ENCODE data around the gene SLC44A2. TPM values are rescaled to one million over a fixed set of nuclear protein-coding genes. Genes with fewer than 3 reads are reported as not detected.
A peak's percentile ranks its signal among the peaks of the same experiment; 100 is the strongest.

Gene SLC44A2
- polyA plus RNA-seq, 1 donor (not counting 4 experiments of a cell fraction or from before 2014, with no cell fraction given) = 94.7 TPM

DNA sequence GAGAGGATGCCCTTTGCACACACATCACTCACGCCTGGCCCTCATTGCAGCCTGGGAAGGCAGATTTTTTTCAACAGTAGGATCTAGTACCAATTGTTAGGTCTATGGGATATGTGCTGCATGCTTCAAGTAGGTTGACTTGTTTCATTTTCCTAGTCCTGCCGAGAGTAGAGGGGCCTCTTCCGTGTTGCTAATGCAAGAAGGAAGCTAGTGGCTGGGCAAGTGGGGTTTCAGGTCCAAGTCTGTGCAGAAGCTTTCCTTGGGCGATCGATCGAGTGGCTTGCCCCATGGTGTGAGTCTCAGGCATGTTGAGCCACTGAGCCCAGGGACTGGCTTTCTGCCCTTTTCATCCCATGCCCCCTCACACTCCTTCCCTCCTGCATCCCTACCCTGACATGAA is 42.5 kb downstream of the SLC44A2 start:
- TF ChIP-seq CTCF (optimal IDR thresholded peaks at IDR 0.05 in 1 of 3, IDR thresholded peaks at IDR 0.05 in 1 of 3, conservative IDR thresholded peaks at IDR 0.05 in 1 of 3; ENCODE audit: extremely low read depth in 1 of 3, insufficient read depth in 2 of 3, low read length in 3 of 3) = no peak
- no peak for TF ChIP-seq EZH2 (IDR thresholded peaks at IDR 0.05; ENCODE audit: low read length)
- DNase-seq (ENCODE audit: low read depth, low spot score) = no peak
- H3K4me2 ChIP-seq (ENCODE audit: control insufficient read depth, extremely low read depth, insufficient read depth, low read depth, low read length) = no peak overlapping the region

DNA sequence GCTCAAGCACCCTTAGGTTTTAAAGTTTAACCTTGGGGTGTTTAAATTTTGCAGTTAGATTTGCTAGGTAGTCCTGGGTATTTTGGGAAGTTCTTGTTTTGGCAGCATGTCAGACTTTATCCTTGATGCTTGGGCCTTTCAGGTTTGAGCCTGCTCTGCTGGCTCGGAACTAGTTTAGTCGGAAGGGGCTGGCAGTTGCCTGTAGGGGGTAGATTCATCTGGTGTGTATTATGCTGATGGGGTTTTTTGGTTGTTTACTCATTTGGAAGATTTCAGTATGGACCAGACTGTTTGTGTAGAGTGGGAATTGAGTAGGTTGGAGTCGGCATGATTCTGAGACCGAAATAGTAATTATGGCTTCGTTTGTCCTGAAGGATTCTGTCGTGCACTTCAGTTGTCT is 43.9 kb downstream of the SLC44A2 start:
- TF ChIP-seq EZH2 (IDR thresholded peaks at IDR 0.05; ENCODE audit: low read length) (no peak), CTCF (optimal IDR thresholded peaks at IDR 0.05 in 1 of 3, IDR thresholded peaks at IDR 0.05 in 1 of 3, conservative IDR thresholded peaks at IDR 0.05 in 1 of 3; ENCODE audit: extremely low read depth in 1 of 3, insufficient read depth in 2 of 3, low read length in 3 of 3) (no peak)
- H3K4me2 ChIP-seq (ENCODE audit: control insufficient read depth, extremely low read depth, insufficient read depth, low read depth, low read length) = peak overlapping the region; percentile 49
- peaks cover 93% of the 10 kb centered on the region for H3K79me2 ChIP-seq (ENCODE audit: control insufficient read depth, insufficient read depth, low read length)
- H3K9ac ChIP-seq (ENCODE audit: control insufficient read depth, extremely low read depth, insufficient read depth, low read length) = peak overlapping the region; percentile 18
- no peaks in the 10 kb centered on the region for H3K27me3 ChIP-seq (ENCODE audit: control insufficient read depth, extremely low read depth, insufficient read depth, low read length)
- H3K4me1 ChIP-seq (ENCODE audit: control insufficient read depth, extremely low read depth, insufficient read depth, low read length) = peaks cover 9% of the 10 kb centered on the region
- H3K36me3 ChIP-seq (ENCODE audit: control insufficient read depth in 2 of 2, extremely low read depth in 1 of 2, insufficient read depth in 2 of 2, low read length in 2 of 2) = peaks cover 14 to 43% of the 10 kb centered on the region in 2 experiments
- H4K20me1 ChIP-seq (ENCODE audit: control insufficient read depth, extremely low read depth, insufficient read depth, low read length) = peaks cover 62% of the 10 kb centered on the region
- peaks cover 3% of the 10 kb centered on the region for H3K9me1 ChIP-seq (ENCODE audit: control insufficient read depth, extremely low read depth, insufficient read depth, low read length)
- dilution Hi-C loops (cut with MboI; ENCODE audit: extremely low pct_ligation_motif_present, low sequenced_read_pairs) = no loop called here
- H3K4me3 ChIP-seq (ENCODE audit: control insufficient read depth in 2 of 3, extremely low read depth in 1 of 3, insufficient read depth in 2 of 3, low read depth in 1 of 3, low read length in 3 of 3) = no peak overlapping the region
- FAIRE-seq (peak; percentile 69), DNase-seq (ENCODE audit: low read depth, low spot score) (no peak)
- peak overlapping the region; percentile 59 for H3K27ac ChIP-seq (ENCODE audit: control insufficient read depth, insufficient read depth, low read length)
- H2AFZ ChIP-seq (ENCODE audit: control insufficient read depth, low read length) = no peak overlapping the region
- H3K9me3 ChIP-seq (ENCODE audit: control insufficient read depth, low read depth, low read length) = no peaks in the 10 kb centered on the region

More for the DNA sequence above, 42.5 kb downstream of the SLC44A2 start:
- no peaks in the 10 kb centered on the region for H3K9me3 ChIP-seq (ENCODE audit: control insufficient read depth, low read depth, low read length)
- no peaks in the 10 kb centered on the region for H3K27me3 ChIP-seq (ENCODE audit: control insufficient read depth, extremely low read depth, insufficient read depth, low read length)
- peaks cover 97% of the 10 kb centered on the region for H3K79me2 ChIP-seq (ENCODE audit: control insufficient read depth, insufficient read depth, low read length)
- no peak for FAIRE-seq
- H3K4me3 ChIP-seq (ENCODE audit: control insufficient read depth in 2 of 3, extremely low read depth in 1 of 3, insufficient read depth in 2 of 3, low read depth in 1 of 3, low read length in 3 of 3) = no peak overlapping the region
- H3K9ac ChIP-seq (ENCODE audit: control insufficient read depth, extremely low read depth, insufficient read depth, low read length) = no peak overlapping the region
- H4K20me1 ChIP-seq (ENCODE audit: control insufficient read depth, extremely low read depth, insufficient read depth, low read length) = peaks cover 67% of the 10 kb centered on the region
- H3K27ac ChIP-seq (ENCODE audit: control insufficient read depth, insufficient read depth, low read length) = no peak overlapping the region
- peaks cover 3% of the 10 kb centered on the region for H3K9me1 ChIP-seq (ENCODE audit: control insufficient read depth, extremely low read depth, insufficient read depth, low read length)
- H3K36me3 ChIP-seq (ENCODE audit: control insufficient read depth in 2 of 2, extremely low read depth in 1 of 2, insufficient read depth in 2 of 2, low read length in 2 of 2) = peaks cover 16 to 36% of the 10 kb centered on the region in 2 experiments
- H3K4me1 ChIP-seq (ENCODE audit: control insufficient read depth, extremely low read depth, insufficient read depth, low read length) = peaks cover 9% of the 10 kb centered on the region
- H2AFZ ChIP-seq (ENCODE audit: control insufficient read depth, low read length) = no peak overlapping the region
- dilution Hi-C loops (cut with MboI; ENCODE audit: extremely low pct_ligation_motif_present, low sequenced_read_pairs) = no loop called here
